MM.1S (cell line): ENCODE results near the gene CHD6.

Source experiments
- DNase-seq: peaks from one replicate; pipeline ENCODE4 v3.0.0-alpha.2; 2015
- H2AFZ ChIP-seq: fragments of 300-600 bp; sonication (generic); 2 replicates; pipeline ENCODE4 v1.6.0; 2016; ENCODE audit warnings: antibody characterized with exemption, low read length
- H3F3A ChIP-seq: fragments of 300-600 bp; sonication (generic); 2 replicates; pipeline ENCODE4 v1.6.1; 2016; ENCODE audit warnings: mild to moderate bottlenecking, antibody characterized with exemption, low read length, moderate library complexity, mixed read lengths; ENCODE audit not compliant: insufficient read depth
- H3K27ac ChIP-seq: fragments of 300-600 bp; sonication (generic); 2 replicates; pipeline ENCODE4 v1.5.1; 2016; ENCODE audit warnings: mild to moderate bottlenecking, low read length
- H3K27me3 ChIP-seq: fragments of 300-600 bp; sonication (generic); replicated peaks from 2 replicates; pipeline ENCODE4 v1.6.0; 2016; ENCODE audit warnings: low read length; ENCODE audit not compliant: insufficient read depth
- H3K36me3 ChIP-seq: fragments of 300-600 bp; sonication (generic); replicated peaks from 2 replicates; pipeline ENCODE4 v1.6.1; 2016; ENCODE audit warnings: mild to moderate bottlenecking, low read length, mixed read lengths; ENCODE audit not compliant: insufficient read depth
- H3K4me1 ChIP-seq: fragments of 300-600 bp; sonication (generic); 2 replicates; pipeline ENCODE4 v1.6.1; 2016; ENCODE audit warnings: low read length, mixed read lengths
- H3K4me2 ChIP-seq: fragments of 300-600 bp; sonication (generic); 2 replicates; pipeline ENCODE4 v1.6.0; 2016; ENCODE audit warnings: low read depth, low read length
- H3K4me3 ChIP-seq: fragments of 300-600 bp; sonication (generic); 2 replicates; pipeline ENCODE4 v1.5.1; 2016; ENCODE audit warnings: low read length, mixed read lengths
- H3K79me2 ChIP-seq: fragments of 300-600 bp; sonication (generic); 2 replicates; pipeline ENCODE4 v1.6.1; 2016; ENCODE audit warnings: mixed run types, low read length, mixed read lengths
- H3K9ac ChIP-seq: fragments of 300-600 bp; sonication (generic); 2 replicates; pipeline ENCODE4 v1.6.1; 2016; ENCODE audit warnings: low read length, mixed read lengths
- H3K9me2 ChIP-seq: fragments of 300-600 bp; sonication (generic); replicated peaks from 2 replicates; pipeline ENCODE4 v1.6.1; 2016; ENCODE audit warnings: mild to moderate bottlenecking, low read length, mixed read lengths; ENCODE audit not compliant: insufficient read depth
- H3K9me3 ChIP-seq: fragments of 300-600 bp; sonication (generic); replicated peaks from 2 replicates; pipeline ENCODE4 v1.6.1; 2016; ENCODE audit warnings: mild to moderate bottlenecking, low read length, mixed read lengths; ENCODE audit not compliant: insufficient read depth
- H4K20me1 ChIP-seq: fragments of 300-600 bp; sonication (generic); 2 replicates; pipeline ENCODE4 v1.6.1; 2016; ENCODE audit warnings: mild to moderate bottlenecking, low read length, moderate library complexity, mixed read lengths; ENCODE audit not compliant: insufficient read depth
- CTCF ChIP-seq: fragments of 300-600 bp; sonication (generic); IDR thresholded peaks from 2 replicates; pipeline ENCODE4 v1.5.1; 2016; ENCODE audit warnings: antibody characterized with exemption, low read length, mixed read lengths
- EZH2 ChIP-seq: fragments of 300-600 bp; sonication (generic); optimal IDR thresholded peaks from 2 replicates; pipeline ENCODE3; 2017; ENCODE audit warnings: low read depth, mild to moderate bottlenecking, antibody characterized with exemption, low read length, mixed read lengths
- EZH2phosphoT487 ChIP-seq: fragments of 300-600 bp; sonication (generic); IDR thresholded peaks from 2 replicates; pipeline ENCODE4 v1.6.1; 2018; ENCODE audit warnings: antibody characterized with exemption, low read length

The CHD6 gene

GRCh38 chr20:41534170-41534569 lies 84.0 kb downstream of the CHD6 start:
- Histone ChIP-seq H3K4me2 (no peak overlapping the region), H3K79me2 (no peaks in the 10 kb centered on the region)

GRCh38 chr20:41533537-41534136 lies 84.5 kb downstream of the CHD6 start:
- no peak for DNase-seq
- Histone ChIP-seq H3F3A (no peaks in the 10 kb centered on the region), H3K4me2 (no peak overlapping the region), H3K4me1 (no peaks in the 10 kb centered on the region), H4K20me1 (no peaks in the 10 kb centered on the region), H3K9me3 (no peaks in the 10 kb centered on the region), H3K4me3 (no peak overlapping the region), H3K9ac (no peak overlapping the region), H3K79me2 (no peaks in the 10 kb centered on the region), H3K36me3 (no peaks in the 10 kb centered on the region), H3K9me2 (no peaks in the 10 kb centered on the region), H2AFZ (no peak overlapping the region), H3K27me3 (no peaks in the 10 kb centered on the region), H3K27ac (no peak overlapping the region)
- no peak for TF ChIP-seq EZH2phosphoT487
- TF ChIP-seq EZH2: no peak
- TF ChIP-seq CTCF: no peak

More at GRCh38 chr20:41534170-41534569, 84.0 kb downstream of the CHD6 start:
- Histone ChIP-seq H2AFZ (no peak overlapping the region), H3K9me2 (no peaks in the 10 kb centered on the region), H3K27me3 (no peaks in the 10 kb centered on the region), H3K4me3 (no peak overlapping the region), H3F3A (no peaks in the 10 kb centered on the region), H4K20me1 (no peaks in the 10 kb centered on the region), H3K9me3 (no peaks in the 10 kb centered on the region), H3K9ac (no peak overlapping the region), H3K27ac (no peak overlapping the region), H3K4me1 (no peaks in the 10 kb centered on the region), H3K36me3 (no peaks in the 10 kb centered on the region)
- DNase-seq: no peak
- TF ChIP-seq EZH2phosphoT487 (no peak), EZH2 (no peak), CTCF (no peak)

- H4K20me1 ChIP-seq: no peaks in the 10 kb centered on the region
- H3K4me3 ChIP-seq: no peak overlapping the region
- no peak overlapping the region for H3K9ac ChIP-seq
- no peak for DNase-seq
- no peak overlapping the region for H3K4me2 ChIP-seq
- no peaks in the 10 kb centered on the region for H3K36me3 ChIP-seq
- TF ChIP-seq EZH2 (no peak), EZH2phosphoT487 (no peak), CTCF (no peak)
- no peak overlapping the region for H2AFZ ChIP-seq
- H3K79me2 ChIP-seq: no peaks in the 10 kb centered on the region
- H3K27me3 ChIP-seq: no peaks in the 10 kb centered on the region
- no peaks in the 10 kb centered on the region for H3K9me2 ChIP-seq
- no peaks in the 10 kb centered on the region for H3K4me1 ChIP-seq
- no peak overlapping the region for H3K27ac ChIP-seq
- H3F3A ChIP-seq: no peaks in the 10 kb centered on the region
- no peaks in the 10 kb centered on the region for H3K9me3 ChIP-seq
Observed at GRCh38 chr20:41532935-41533334, 85.2 kb downstream of the CHD6 start.
